ENCODE results near the gene TUBA1B.
"Not testable (repeated sequence)": the region's sequence is repeated elsewhere in the genome, so short reads cannot be mapped to it uniquely, and the experiment has no call there.

GRCh38 chr12:49136997-49137396 is 5.8 kb upstream of the TUBA1B start:
- TF ChIP-seq CTCF (IDR thresholded peaks at IDR 0.05; ENCODE audit: low read depth, low read length, missing input control); REST (IDR thresholded peaks at IDR 0.05); TAF1 (conservative IDR thresholded peaks at IDR 0.05); GABPA (IDR thresholded peaks at IDR 0.05 in 1 of 2, conservative IDR thresholded peaks at IDR 0.05 in 1 of 2); MAX (IDR thresholded peaks at IDR 0.05); YY1 (IDR thresholded peaks at IDR 0.05): not testable (repeated sequence)
